GM10266 (cell line): Measurements from ENCODE around the gene WDR18.
A peak's percentile ranks its signal among the peaks of the same experiment; 100 is the strongest.

ENCODE experiments used
- DNase-seq: peaks from one replicate; pipeline ENCODE4 v3.0.0; 2012; ENCODE audit errors: extremely low spot score
- TF ChIP-seq, protein P1 (sequence below): IDR thresholded peaks from 2 replicates; pipeline ENCODE4 v1.5.1; 2012; ENCODE audit warnings: mild to moderate bottlenecking, low read depth; ENCODE audit not compliant: control insufficient read depth, insufficient read depth; ENCODE audit errors: missing control alignments

Gene WDR18

GRCh38 chr19:982567-983170 lies 1.5 kb upstream of the WDR18 start:
- peak; percentile 97 for DNase-seq

GRCh38 chr19:986083-986482 lies 1.9 kb downstream of the WDR18 start:
- TF ChIP-seq, protein P1, sequence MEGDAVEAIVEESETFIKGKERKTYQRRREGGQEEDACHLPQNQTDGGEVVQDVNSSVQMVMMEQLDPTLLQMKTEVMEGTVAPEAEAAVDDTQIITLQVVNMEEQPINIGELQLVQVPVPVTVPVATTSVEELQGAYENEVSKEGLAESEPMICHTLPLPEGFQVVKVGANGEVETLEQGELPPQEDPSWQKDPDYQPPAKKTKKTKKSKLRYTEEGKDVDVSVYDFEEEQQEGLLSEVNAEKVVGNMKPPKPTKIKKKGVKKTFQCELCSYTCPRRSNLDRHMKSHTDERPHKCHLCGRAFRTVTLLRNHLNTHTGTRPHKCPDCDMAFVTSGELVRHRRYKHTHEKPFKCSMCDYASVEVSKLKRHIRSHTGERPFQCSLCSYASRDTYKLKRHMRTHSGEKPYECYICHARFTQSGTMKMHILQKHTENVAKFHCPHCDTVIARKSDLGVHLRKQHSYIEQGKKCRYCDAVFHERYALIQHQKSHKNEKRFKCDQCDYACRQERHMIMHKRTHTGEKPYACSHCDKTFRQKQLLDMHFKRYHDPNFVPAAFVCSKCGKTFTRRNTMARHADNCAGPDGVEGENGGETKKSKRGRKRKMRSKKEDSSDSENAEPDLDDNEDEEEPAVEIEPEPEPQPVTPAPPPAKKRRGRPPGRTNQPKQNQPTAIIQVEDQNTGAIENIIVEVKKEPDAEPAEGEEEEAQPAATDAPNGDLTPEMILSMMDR, result no peak
- no peak for DNase-seq

More at GRCh38 chr19:982567-983170, 1.5 kb upstream of the WDR18 start:
- TF ChIP-seq, protein P1, result peak; percentile 98

- TF ChIP-seq, protein P1, result no peak
- DNase-seq, result no peak
Measured at GRCh38 chr19:988081-988480, 3.9 kb downstream of the WDR18 start.

DNA sequence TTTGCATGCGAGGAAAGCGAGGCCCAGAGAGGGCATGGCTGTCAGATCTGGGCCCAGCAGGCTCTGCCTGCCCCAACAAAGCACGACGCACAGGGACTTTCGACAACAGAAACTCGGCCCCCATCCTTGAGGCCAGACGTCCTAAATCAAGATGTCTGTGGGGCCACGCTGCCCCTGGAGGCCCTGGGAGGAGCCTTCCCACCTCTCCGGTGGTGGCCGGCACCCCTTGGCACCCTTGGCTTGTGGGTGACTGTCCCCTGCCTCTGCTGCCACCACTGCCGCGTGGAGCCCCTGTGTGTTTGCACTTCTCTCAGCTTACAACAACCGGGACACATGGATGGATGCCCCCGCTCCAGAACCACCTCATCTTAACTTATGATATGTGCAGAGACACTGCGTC lies 4.4 kb downstream of the WDR18 start:
- no peak for DNase-seq
- TF ChIP-seq, protein P1, result no peak

DNA sequence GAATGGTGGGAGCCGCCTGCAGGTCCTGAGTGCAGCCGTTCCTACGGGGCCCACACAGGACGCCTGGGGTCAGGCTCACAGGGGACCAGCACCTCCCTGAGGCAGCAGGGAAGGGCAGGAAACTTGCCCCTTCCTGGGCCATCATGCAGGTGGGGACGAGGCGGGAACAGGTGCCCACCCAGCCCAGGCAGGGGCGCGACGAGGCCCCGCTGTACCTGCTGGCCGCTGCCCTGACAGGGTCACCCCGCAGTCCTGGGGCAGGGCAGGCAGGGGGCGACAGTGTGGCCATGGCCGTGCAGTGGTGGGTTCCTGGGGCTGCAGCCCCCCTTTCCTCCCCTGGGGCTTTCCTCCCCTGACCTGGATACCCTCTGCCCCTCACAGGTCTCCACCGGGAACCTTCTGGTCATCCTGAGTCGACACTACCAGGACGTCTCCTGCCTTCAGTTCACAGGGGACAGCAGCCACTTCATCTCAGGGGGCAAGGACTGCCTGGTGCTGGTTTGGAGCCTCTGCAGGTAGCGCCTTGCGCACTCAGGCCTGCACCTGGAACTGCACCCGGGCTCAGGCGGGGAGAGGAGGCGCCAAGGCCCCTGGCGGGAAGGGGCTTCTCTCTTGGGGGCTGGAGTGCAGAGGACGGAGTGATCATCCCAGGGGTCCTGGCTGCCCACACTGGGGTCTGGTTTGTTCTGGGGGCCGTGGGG lies 5.4 kb downstream of the WDR18 start:
- no peak for DNase-seq
- TF ChIP-seq, protein P1, result peak; percentile 14

- DNase-seq, result no peak
- TF ChIP-seq, protein P1, result no peak
Measured at GRCh38 chr19:990119-990571, 6.0 kb downstream of the WDR18 start.

DNA sequence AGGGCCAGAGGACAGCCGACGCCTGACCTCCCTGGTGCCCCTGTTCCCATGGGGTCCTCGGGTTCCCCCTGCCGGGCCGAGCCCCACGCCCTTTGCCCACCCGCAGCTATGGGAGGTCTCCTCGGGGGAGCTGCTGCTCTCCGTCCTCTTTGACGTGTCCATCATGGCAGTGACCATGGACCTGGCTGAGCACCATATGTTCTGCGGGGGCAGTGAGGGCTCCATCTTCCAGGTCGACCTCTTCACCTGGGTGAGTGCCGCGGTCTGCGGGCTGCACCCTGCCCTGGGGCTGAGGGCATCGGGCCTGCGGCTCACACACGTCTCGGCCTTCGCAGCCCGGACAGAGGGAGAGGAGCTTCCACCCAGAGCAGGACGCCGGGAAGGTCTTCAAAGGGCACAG lies 6.6 kb downstream of the WDR18 start:
- DNase-seq, result no peak
- TF ChIP-seq, protein P1, result no peak
